HG03354 (cell line): ENCODE results near the gene EBF3.

Source experiments
- ATAC-seq: cut with Tn5 transposase; IDR thresholded peaks from one replicate; pipeline ENCODE4 v1.9.1; 2021; ENCODE audit warnings: mild to moderate bottlenecking; ENCODE audit not compliant: unreplicated experiment, poor library complexity, severe bottlenecking

The EBF3 gene

GRCh38 chr10:129790715-129791446, 173.2 kb downstream of the EBF3 start:
- no peak for ATAC-seq

DNA sequence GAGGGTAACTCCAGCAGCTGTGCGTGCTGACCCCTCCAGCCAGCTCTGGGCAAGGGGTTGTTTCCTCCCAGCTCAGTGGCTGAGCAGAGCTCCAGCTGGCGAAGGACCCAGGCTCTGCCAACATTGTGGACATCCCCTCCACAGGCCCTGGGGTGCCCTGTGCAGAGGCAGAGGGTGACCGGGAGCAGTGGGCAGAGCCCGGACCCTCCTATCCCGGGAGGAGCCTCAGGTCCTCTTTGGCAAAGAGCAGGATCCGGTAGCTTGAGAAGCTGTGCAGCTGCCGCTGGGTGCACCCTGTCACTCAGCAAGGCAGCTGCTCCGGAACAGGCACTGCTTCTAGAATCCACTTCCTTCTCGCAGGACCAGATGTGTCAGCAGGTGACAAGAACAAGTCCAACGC, 175.9 kb downstream of the EBF3 start:
- ATAC-seq: no peak

DNA sequence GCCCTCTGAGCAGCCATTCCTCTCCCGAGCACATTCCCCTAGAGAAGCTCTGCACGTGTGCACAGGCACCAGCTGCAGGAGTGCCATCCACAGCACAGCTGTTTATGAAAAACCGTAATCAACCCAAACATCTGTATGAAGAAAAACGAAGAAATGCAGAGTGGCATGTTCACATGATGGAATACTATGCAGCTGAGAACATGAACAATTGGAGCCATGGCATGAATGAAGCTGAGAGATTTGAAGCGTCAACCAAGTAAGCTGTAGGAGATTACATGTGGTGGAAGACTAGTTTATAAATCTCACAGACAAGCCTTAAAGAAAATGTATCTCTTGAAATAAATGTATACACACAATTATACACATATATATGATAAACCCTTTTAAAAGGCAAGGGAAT, 176.5 kb downstream of the EBF3 start:
- no peak for ATAC-seq

GRCh38 chr10:129786216-129786615, 177.9 kb downstream of the EBF3 start:
- no peak for ATAC-seq

DNA sequence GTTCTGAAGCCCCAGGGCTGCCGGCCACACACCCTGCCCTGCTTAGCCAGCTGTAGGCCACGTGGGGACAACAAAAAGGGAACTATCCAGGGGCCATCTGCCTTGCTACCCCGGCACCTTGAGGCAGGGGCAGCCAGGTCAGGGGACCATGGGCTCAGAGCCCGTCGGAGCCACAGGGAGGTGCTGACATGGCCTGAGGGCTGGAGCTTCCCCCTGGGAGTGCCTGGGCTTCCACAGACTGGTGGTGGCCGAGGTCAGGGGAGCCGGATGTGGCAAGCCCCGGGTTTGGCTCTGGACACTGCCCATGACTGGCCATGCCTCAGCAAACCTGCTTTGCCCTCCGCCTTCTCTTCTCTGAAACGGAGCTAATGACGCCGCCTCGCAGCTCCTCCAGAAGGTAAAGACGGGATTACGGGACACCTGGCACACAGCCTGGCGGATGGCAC, 178.5 kb downstream of the EBF3 start:
- no peak for ATAC-seq
